ENCODE measurements around the gene SETBP1. TPM values are rescaled to one million over a fixed set of nuclear protein-coding genes. Genes with fewer than 3 reads are reported as not detected.

SETBP1 gene
- polyA plus RNA-seq, 2 donors = 1.5 to 1.6 TPM

- Histone ChIP-seq H3K27ac (ENCODE audit: low read depth in 2 of 2, low read length in 1 of 2) (no peak overlapping the region), H3K4me1 (ENCODE audit: control insufficient read depth in 2 of 2, insufficient read depth in 2 of 2, low read length in 1 of 2) (peaks cover 0 to 2% of the 10 kb centered on the region in 2 donors), H3K27me3 (ENCODE audit: control insufficient read depth in 1 of 2, insufficient read depth in 2 of 2, low read length in 2 of 2) (no peaks in the 10 kb centered on the region), H3K9me3 (ENCODE audit: control insufficient read depth in 2 of 2, insufficient read depth in 1 of 2, low read depth in 1 of 2, low read length in 1 of 2) (no peaks in the 10 kb centered on the region), H3K36me3 (ENCODE audit: control insufficient read depth in 2 of 2, insufficient read depth in 2 of 2, low read length in 1 of 2) (no peaks in the 10 kb centered on the region), H3K4me3 (ENCODE audit: low read depth in 1 of 2, low read length in 2 of 2) (no peak overlapping the region)
- 81 to 84% methylated on average over 3 of the region's 3 CpGs for WGBS, 2 donors
Observed at GRCh38 chr18:44733754-44734465, 53.2 kb downstream of the SETBP1 start.

- Histone ChIP-seq H3K4me1 (ENCODE audit: control insufficient read depth in 2 of 2, insufficient read depth in 2 of 2, low read length in 1 of 2) (peaks cover 0 to 2% of the 10 kb centered on the region in 2 donors), H3K27ac (ENCODE audit: low read depth in 2 of 2, low read length in 1 of 2) (no peak overlapping the region), H3K27me3 (ENCODE audit: control insufficient read depth in 1 of 2, insufficient read depth in 2 of 2, low read length in 2 of 2) (no peaks in the 10 kb centered on the region), H3K9me3 (ENCODE audit: control insufficient read depth in 2 of 2, insufficient read depth in 1 of 2, low read depth in 1 of 2, low read length in 1 of 2) (no peaks in the 10 kb centered on the region), H3K36me3 (ENCODE audit: control insufficient read depth in 2 of 2, insufficient read depth in 2 of 2, low read length in 1 of 2) (no peaks in the 10 kb centered on the region), H3K4me3 (ENCODE audit: low read depth in 1 of 2, low read length in 2 of 2) (no peak overlapping the region)
Observed at GRCh38 chr18:44735096-44735495, 54.4 kb downstream of the SETBP1 start.

DNA sequence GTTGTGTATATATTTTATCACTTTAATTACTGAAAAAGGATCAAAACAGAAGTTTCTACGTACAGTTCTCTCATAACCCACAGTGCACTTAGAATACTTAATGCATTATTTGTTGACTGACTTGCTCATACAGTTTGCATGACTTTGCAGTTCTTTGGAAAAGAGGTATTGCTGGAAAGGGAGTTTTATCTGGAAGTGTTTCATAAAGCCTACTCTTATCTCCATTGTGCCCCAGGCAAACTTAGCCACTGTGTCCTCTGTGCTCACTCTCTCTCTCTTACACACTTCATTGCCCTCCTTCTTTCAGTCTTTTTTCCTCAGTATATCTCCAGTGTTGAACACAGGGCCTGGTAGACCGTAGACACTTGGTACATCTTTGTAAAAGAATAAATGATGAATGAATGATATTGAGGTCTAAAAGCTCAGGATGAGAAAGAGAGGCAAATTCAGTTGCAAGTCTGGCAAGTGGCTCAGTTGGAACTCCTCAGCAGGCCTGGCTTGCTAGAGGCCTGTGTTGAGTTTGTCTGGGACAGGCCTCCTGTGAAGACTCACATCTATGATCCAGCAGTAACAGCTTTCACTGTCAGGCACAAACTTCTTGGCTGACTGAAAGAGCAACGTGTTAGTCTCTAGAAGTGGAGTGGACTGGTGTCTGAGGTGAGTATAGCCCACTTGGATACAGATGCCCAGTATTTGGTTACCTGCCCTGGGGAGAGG, 56.1 kb downstream of the SETBP1 start:
- WGBS, 2 donors = 79 to 91% methylated on average over 3 of the region's 3 CpGs
- Histone ChIP-seq H3K4me3 (ENCODE audit: low read depth in 1 of 2, low read length in 2 of 2) (no peak overlapping the region), H3K27me3 (ENCODE audit: control insufficient read depth in 1 of 2, insufficient read depth in 2 of 2, low read length in 2 of 2) (no peaks in the 10 kb centered on the region), H3K36me3 (ENCODE audit: control insufficient read depth in 2 of 2, insufficient read depth in 2 of 2, low read length in 1 of 2) (no peaks in the 10 kb centered on the region), H3K27ac (ENCODE audit: low read depth in 2 of 2, low read length in 1 of 2) (no peak overlapping the region), H3K4me1 (ENCODE audit: control insufficient read depth in 2 of 2, insufficient read depth in 2 of 2, low read length in 1 of 2) (no peaks in the 10 kb centered on the region), H3K9me3 (ENCODE audit: control insufficient read depth in 2 of 2, insufficient read depth in 1 of 2, low read depth in 1 of 2, low read length in 1 of 2) (no peaks in the 10 kb centered on the region)

- WGBS, 2 donors = 84 to 92% methylated on average over 3 of the region's 3 CpGs
- Histone ChIP-seq H3K36me3 (ENCODE audit: control insufficient read depth in 2 of 2, insufficient read depth in 2 of 2, low read length in 1 of 2) (no peaks in the 10 kb centered on the region), H3K27ac (ENCODE audit: low read depth in 2 of 2, low read length in 1 of 2) (no peak overlapping the region), H3K4me3 (ENCODE audit: low read depth in 1 of 2, low read length in 2 of 2) (no peak overlapping the region), H3K27me3 (ENCODE audit: control insufficient read depth in 1 of 2, insufficient read depth in 2 of 2, low read length in 2 of 2) (no peaks in the 10 kb centered on the region), H3K9me3 (ENCODE audit: control insufficient read depth in 2 of 2, insufficient read depth in 1 of 2, low read depth in 1 of 2, low read length in 1 of 2) (no peaks in the 10 kb centered on the region), H3K4me1 (ENCODE audit: control insufficient read depth in 2 of 2, insufficient read depth in 2 of 2, low read length in 1 of 2) (no peaks in the 10 kb centered on the region)
Observed at GRCh38 chr18:44737623-44738022, 56.9 kb downstream of the SETBP1 start.

GRCh38 chr18:44740000-44740399, 59.3 kb downstream of the SETBP1 start:
- H3K9me3 ChIP-seq (ENCODE audit: control insufficient read depth in 2 of 2, insufficient read depth in 1 of 2, low read depth in 1 of 2, low read length in 1 of 2) = no peaks in the 10 kb centered on the region
- WGBS, 2 donors = 59 to 66% methylated on average over 5 of the region's 5 CpGs
- H3K4me3 ChIP-seq (ENCODE audit: low read depth in 1 of 2, low read length in 2 of 2) = no peak overlapping the region
- no peaks in the 10 kb centered on the region for H3K27me3 ChIP-seq (ENCODE audit: control insufficient read depth in 1 of 2, insufficient read depth in 2 of 2, low read length in 2 of 2)
- H3K4me1 ChIP-seq (ENCODE audit: control insufficient read depth in 2 of 2, insufficient read depth in 2 of 2, low read length in 1 of 2) = peaks cover 0 to 2% of the 10 kb centered on the region in 2 donors
- no peaks in the 10 kb centered on the region for H3K36me3 ChIP-seq (ENCODE audit: control insufficient read depth in 2 of 2, insufficient read depth in 2 of 2, low read length in 1 of 2)
- H3K27ac ChIP-seq (ENCODE audit: low read depth in 2 of 2, low read length in 1 of 2) = no peak overlapping the region

- H3K4me3 ChIP-seq (ENCODE audit: low read depth in 1 of 2, low read length in 2 of 2) = no peak overlapping the region
- no peak overlapping the region for H3K27ac ChIP-seq (ENCODE audit: low read depth in 2 of 2, low read length in 1 of 2)
- no peaks in the 10 kb centered on the region for H3K36me3 ChIP-seq (ENCODE audit: control insufficient read depth in 2 of 2, insufficient read depth in 2 of 2, low read length in 1 of 2)
- H3K27me3 ChIP-seq (ENCODE audit: control insufficient read depth in 1 of 2, insufficient read depth in 2 of 2, low read length in 2 of 2) = no peaks in the 10 kb centered on the region
- peaks cover 0 to 2% of the 10 kb centered on the region in 2 donors for H3K4me1 ChIP-seq (ENCODE audit: control insufficient read depth in 2 of 2, insufficient read depth in 2 of 2, low read length in 1 of 2)
- H3K9me3 ChIP-seq (ENCODE audit: control insufficient read depth in 2 of 2, insufficient read depth in 1 of 2, low read depth in 1 of 2, low read length in 1 of 2) = no peaks in the 10 kb centered on the region
- 73 to 86% methylated on average over 2 of the region's 2 CpGs for WGBS, 2 donors
Observed at GRCh38 chr18:44741085-44741484, 60.4 kb downstream of the SETBP1 start.

- Histone ChIP-seq H3K36me3 (ENCODE audit: control insufficient read depth in 2 of 2, insufficient read depth in 2 of 2, low read length in 1 of 2) (no peaks in the 10 kb centered on the region), H3K9me3 (ENCODE audit: control insufficient read depth in 2 of 2, insufficient read depth in 1 of 2, low read depth in 1 of 2, low read length in 1 of 2) (no peaks in the 10 kb centered on the region), H3K27me3 (ENCODE audit: control insufficient read depth in 1 of 2, insufficient read depth in 2 of 2, low read length in 2 of 2) (no peaks in the 10 kb centered on the region), H3K4me3 (ENCODE audit: low read depth in 1 of 2, low read length in 2 of 2) (no peak overlapping the region), H3K4me1 (ENCODE audit: control insufficient read depth in 2 of 2, insufficient read depth in 2 of 2, low read length in 1 of 2) (peaks cover 0 to 2% of the 10 kb centered on the region in 2 donors), H3K27ac (ENCODE audit: low read depth in 2 of 2, low read length in 1 of 2) (no peak overlapping the region)
- 72 to 76% methylated on average over 5 of the region's 5 CpGs for WGBS, 2 donors
Observed at GRCh38 chr18:44741511-44741910, 60.8 kb downstream of the SETBP1 start.

- Histone ChIP-seq H3K4me1 (ENCODE audit: control insufficient read depth in 2 of 2, insufficient read depth in 2 of 2, low read length in 1 of 2) (peaks cover 0 to 2% of the 10 kb centered on the region in 2 donors), H3K36me3 (ENCODE audit: control insufficient read depth in 2 of 2, insufficient read depth in 2 of 2, low read length in 1 of 2) (no peaks in the 10 kb centered on the region), H3K4me3 (ENCODE audit: low read depth in 1 of 2, low read length in 2 of 2) (no peak overlapping the region), H3K9me3 (ENCODE audit: control insufficient read depth in 2 of 2, insufficient read depth in 1 of 2, low read depth in 1 of 2, low read length in 1 of 2) (no peaks in the 10 kb centered on the region), H3K27me3 (ENCODE audit: control insufficient read depth in 1 of 2, insufficient read depth in 2 of 2, low read length in 2 of 2) (no peaks in the 10 kb centered on the region), H3K27ac (ENCODE audit: low read depth in 2 of 2, low read length in 1 of 2) (peak overlapping the region in 1 of 2 donors; percentile 25)
- WGBS, 2 donors = 94 to 96% methylated on average over 3 of the region's 3 CpGs
Observed at GRCh38 chr18:44742126-44742525, 61.4 kb downstream of the SETBP1 start.

DNA sequence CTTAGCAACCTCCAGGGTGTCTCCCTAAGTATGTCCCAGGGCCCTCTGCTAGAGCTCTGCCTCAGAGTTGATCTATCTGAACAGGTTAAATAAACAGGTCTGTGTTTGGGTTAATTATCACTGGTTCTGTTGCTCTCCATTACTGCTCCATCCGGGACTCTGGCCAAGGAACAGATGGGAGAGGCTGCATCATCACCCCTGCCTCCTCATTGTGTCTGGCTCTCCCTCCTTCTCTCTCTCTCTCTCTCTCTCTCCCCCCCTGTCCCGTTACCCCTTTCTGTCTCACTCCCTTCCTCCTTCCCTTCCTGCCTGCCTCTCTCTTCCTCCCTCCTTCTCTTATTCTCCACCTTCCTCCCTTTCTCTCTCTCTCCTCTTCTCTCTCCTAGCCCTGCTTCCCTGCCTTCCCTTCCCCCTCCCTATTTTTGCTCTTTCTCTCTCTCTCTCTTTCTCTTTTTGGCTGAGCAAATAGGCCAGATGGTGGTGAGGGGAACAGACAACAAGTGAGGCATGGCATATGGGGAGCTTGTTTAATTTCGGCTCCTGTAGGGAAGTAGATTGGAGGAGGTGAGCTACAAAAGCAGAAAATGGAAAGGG, 62.1 kb downstream of the SETBP1 start:
- Histone ChIP-seq H3K4me1 (ENCODE audit: control insufficient read depth in 2 of 2, insufficient read depth in 2 of 2, low read length in 1 of 2) (peaks cover 0 to 2% of the 10 kb centered on the region in 2 donors), H3K36me3 (ENCODE audit: control insufficient read depth in 2 of 2, insufficient read depth in 2 of 2, low read length in 1 of 2) (no peaks in the 10 kb centered on the region), H3K9me3 (ENCODE audit: control insufficient read depth in 2 of 2, insufficient read depth in 1 of 2, low read depth in 1 of 2, low read length in 1 of 2) (no peaks in the 10 kb centered on the region), H3K27ac (ENCODE audit: low read depth in 2 of 2, low read length in 1 of 2) (peak overlapping the region; percentile 3 to 67), H3K4me3 (ENCODE audit: low read depth in 1 of 2, low read length in 2 of 2) (no peak overlapping the region), H3K27me3 (ENCODE audit: control insufficient read depth in 1 of 2, insufficient read depth in 2 of 2, low read length in 2 of 2) (no peaks in the 10 kb centered on the region)
- WGBS, 2 donors = 46 to 55% methylated on average over 3 of the region's 3 CpGs
